IMR-90 (cell line): ENCODE results near the gene CPLX1. TPM values are rescaled to one million over a fixed set of nuclear protein-coding genes. Genes with fewer than 3 reads are reported as not detected.

Experiments
- ATAC-seq: fragments of 200-7000 bp; cut with Tn5 transposase; 2 replicates; pipeline ENCODE4 v1.9.1; 2020; ENCODE audit warnings: low read depth, mild to moderate bottlenecking, moderate library complexity
- BruUV-seq: library from RNA; stranded (reverse); fragments of 400-500 nt; replicated peaks from 2 replicates; lab custom pipeline; 2021; lab: Mats Ljungman, UMichigan
- CTCF ChIA-PET: fragments of 300-600 bp; formaldehyde crosslinking; extraction: SDS; loops from one replicate; lab custom pipeline; 2021; ENCODE audit warnings: antibody characterized with exemption; lab: Yijun Ruan, JAX
- POLR2A ChIA-PET: fragments of 300-600 bp; sonication (Branson Sonifier 250); formaldehyde crosslinking; loops from one replicate; lab custom pipeline; 2022; ENCODE audit warnings: antibody characterized with exemption; ENCODE audit not compliant: unreplicated experiment; lab: Charles Lee
- DNase-seq: peaks from one replicate; pipeline ENCODE4 v3.0.0; 2013
- H2AFZ ChIP-seq: replicated peaks from 2 replicates; pipeline ENCODE3; 2013; ENCODE audit warnings: low read length, mild to moderate bottlenecking; ENCODE audit not compliant: poor library complexity
- H2AK5ac ChIP-seq: 2 replicates; pipeline ENCODE4 v1.6.1; 2013; ENCODE audit warnings: low read depth, low read length, inconsistent platforms
- H2AK9ac ChIP-seq: replicated peaks from 2 replicates; pipeline ENCODE3; 2013; ENCODE audit warnings: mild to moderate bottlenecking, low read depth, low read length, moderate library complexity; ENCODE audit not compliant: poor library complexity
- H2BK120ac ChIP-seq: 2 replicates; pipeline ENCODE4 v1.6.1; 2013; ENCODE audit warnings: low read depth, low read length, inconsistent platforms
- H2BK15ac ChIP-seq: 3 replicates; pipeline ENCODE4 v1.6.1; 2013; ENCODE audit warnings: low read depth, low read length, inconsistent platforms
- H2BK20ac ChIP-seq: 2 replicates; pipeline ENCODE4 v1.6.1; 2013; ENCODE audit warnings: low read depth, mild to moderate bottlenecking, inconsistent platforms, low read length, moderate library complexity
- H2BK5ac ChIP-seq: 2 replicates; pipeline ENCODE4 v1.6.1; 2013; ENCODE audit warnings: mild to moderate bottlenecking, low read depth, low read length, inconsistent platforms; ENCODE audit not compliant: poor library complexity, severe bottlenecking
- H3K14ac ChIP-seq: replicated peaks from 2 replicates; pipeline ENCODE4 v1.6.1; 2013; ENCODE audit warnings: low read depth, low read length, inconsistent platforms
- H3K18ac ChIP-seq: 2 replicates; pipeline ENCODE4 v1.6.1; 2013; ENCODE audit warnings: low read depth, low read length, control low read depth
- H3K23ac ChIP-seq: 2 replicates; pipeline ENCODE4 v1.6.1; 2013; ENCODE audit warnings: low read depth, low read length, inconsistent platforms
- H3K27ac ChIP-seq: 2 replicates; pipeline ENCODE4 v1.5.1; 2013; ENCODE audit warnings: mild to moderate bottlenecking, control low read depth, low read length; ENCODE audit not compliant: insufficient read depth
- H3K27me3 ChIP-seq: 2 replicates; pipeline ENCODE4 v1.6.1; 2013; ENCODE audit warnings: low read length; ENCODE audit not compliant: control insufficient read depth, insufficient read depth
- H3K36me3 ChIP-seq: 2 replicates; pipeline ENCODE4 v1.6.1; 2013; ENCODE audit warnings: low read length, mixed read lengths; ENCODE audit not compliant: control insufficient read depth, insufficient read depth
- H3K4ac ChIP-seq: 2 replicates; pipeline ENCODE4 v1.6.1; 2013; ENCODE audit warnings: low read depth, low read length, inconsistent platforms
- H3K4me1 ChIP-seq: 2 replicates; pipeline ENCODE4 v1.6.1; 2013; ENCODE audit warnings: low read length, mixed read lengths; ENCODE audit not compliant: control insufficient read depth, insufficient read depth
- H3K4me2 ChIP-seq: 2 replicates; pipeline ENCODE4 v1.6.1; 2013; ENCODE audit warnings: low read depth, mild to moderate bottlenecking, control low read depth, low read length, moderate library complexity
- H3K4me3 ChIP-seq: 2 replicates; pipeline ENCODE4 v1.5.1; 2013; ENCODE audit warnings: low read depth, mild to moderate bottlenecking, control low read depth, low read length, moderate library complexity; ENCODE audit not compliant: insufficient read depth
- H3K56ac ChIP-seq: 2 replicates; pipeline ENCODE4 v1.6.1; 2013; ENCODE audit warnings: low read length, inconsistent platforms; ENCODE audit not compliant: insufficient read depth; ENCODE audit errors: extremely low read depth
- H3K79me1 ChIP-seq, 2 experiments: 2 replicates each; pipeline ENCODE4 v1.6.1; 2013; ENCODE audit warnings: low read length in 2 of 2, inconsistent platforms in 1 of 2, low read depth in 1 of 2
- H3K9ac ChIP-seq: 2 replicates; pipeline ENCODE4 v1.6.1; 2013; ENCODE audit warnings: low read depth, low read length, control low read depth
- H3K9me1 ChIP-seq: 2 replicates; pipeline ENCODE4 v1.6.1; 2013; ENCODE audit warnings: low read length, inconsistent platforms; ENCODE audit not compliant: insufficient read depth
- H3K9me3 ChIP-seq: 2 replicates; pipeline ENCODE4 v1.6.1; 2013; ENCODE audit warnings: low read length; ENCODE audit not compliant: control insufficient read depth, insufficient read depth
- H4K20me1 ChIP-seq: 2 replicates; pipeline ENCODE4 v1.6.1; 2013; ENCODE audit warnings: low read length, inconsistent platforms; ENCODE audit not compliant: insufficient read depth
- H4K5ac ChIP-seq: 2 replicates; pipeline ENCODE4 v1.6.1; 2013; ENCODE audit warnings: mild to moderate bottlenecking, low read depth, low read length, control low read depth
- H4K8ac ChIP-seq, 2 experiments: 2 replicates each; pipeline ENCODE4 v1.6.1; 2013; ENCODE audit warnings: low read depth in 2 of 2, low read length in 2 of 2, control low read depth in 1 of 2, inconsistent platforms in 1 of 2
- H4K91ac ChIP-seq: 2 replicates; pipeline ENCODE4 v1.6.1; 2013; ENCODE audit warnings: low read depth, low read length, inconsistent platforms; ENCODE audit not compliant: insufficient read depth
- CEBPB ChIP-seq: IDR thresholded peaks from 2 replicates; pipeline ENCODE4 v1.6.1; 2012; ENCODE audit warnings: low read depth, low read length, improper control_type of control experiment
- CHD1 ChIP-seq: IDR thresholded peaks from 2 replicates; pipeline ENCODE4 v1.6.1; 2012; ENCODE audit warnings: low read depth, low read length, improper control_type of control experiment
- FOS ChIP-seq: fragments of 150-350 bp; IDR thresholded peaks from 2 replicates; pipeline ENCODE4 v1.6.1; 2016; ENCODE audit warnings: low read depth, low read length
- MAFK ChIP-seq: IDR thresholded peaks from 2 replicates; pipeline ENCODE4 v1.6.1; 2012; ENCODE audit warnings: low read depth, low read length, improper control_type of control experiment
- MAZ ChIP-seq: IDR thresholded peaks from 2 replicates; pipeline ENCODE4 v1.6.1; 2012; ENCODE audit warnings: low read depth, mild to moderate bottlenecking, low read length, improper control_type of control experiment, moderate library complexity, borderline replicate concordance
- MXI1 ChIP-seq: IDR thresholded peaks from 2 replicates; pipeline ENCODE4 v1.6.1; 2012; ENCODE audit warnings: low read depth, mild to moderate bottlenecking, low read length, moderate library complexity, borderline replicate concordance
- NFE2L2 ChIP-seq: fragments of 150-350 bp; IDR thresholded peaks from 2 replicates; pipeline ENCODE4 v1.6.1; 2016; ENCODE audit warnings: low read depth, mild to moderate bottlenecking, low read length
- POLR2A ChIP-seq: IDR thresholded peaks from 2 replicates; pipeline ENCODE4 v1.6.1; 2012; ENCODE audit warnings: mild to moderate bottlenecking, low read depth, low read length
- RAD21 ChIP-seq: IDR thresholded peaks from 2 replicates; pipeline ENCODE4 v1.6.1; 2012; ENCODE audit warnings: low read length, improper control_type of control experiment
- RCOR1 ChIP-seq: IDR thresholded peaks from 2 replicates; pipeline ENCODE4 v1.6.1; 2012; ENCODE audit warnings: mild to moderate bottlenecking, low read length, improper control_type of control experiment; ENCODE audit not compliant: insufficient replicate concordance
- RFX5 ChIP-seq: IDR thresholded peaks from 2 replicates; pipeline ENCODE4 v1.8.0; 2012; ENCODE audit warnings: low read depth, mild to moderate bottlenecking, low read length, moderate library complexity
- SMC3 ChIP-seq: fragments of 150-350 bp; IDR thresholded peaks from 2 replicates; pipeline ENCODE4 v1.6.1; 2016; ENCODE audit warnings: low read depth, mild to moderate bottlenecking, antibody characterized with exemption, low read length, moderate library complexity
- WGBS, 2 experiments: methylation state at CpG; one replicate each; pipeline versions ENCODE4 v1.1.5 to v1.1.7; 2013; ENCODE audit warnings: missing lambda C conversion rate in 2 of 2; ENCODE audit not compliant: insufficient read length in 1 of 2; ENCODE audit errors: extremely low coverage in 2 of 2; 5-methylcytosine and 5-hydroxymethylcytosine counted together
- dilution Hi-C: fragments of 300-500 bp; cut with HindIII; formaldehyde crosslinking; loops from one replicate; pipeline ENCODE4 v1.14.3; 2018; ENCODE audit warnings: low sequenced_read_pairs; ENCODE audit not compliant: unreplicated experiment
- in situ Hi-C: fragments of 300-500 bp; cut with MboI; formaldehyde crosslinking; loops from 3 replicates; pipeline ENCODE4 v1.14.3; 2019; ENCODE audit warnings: low sequenced_read_pairs, inconsistent platforms, mixed read lengths
- intact Hi-C: fragments of 100-400 bp; cut with micrococcal nuclease; formaldehyde crosslinking; loops from 2 replicates; pipeline ENCODE4 v1.10.0; 2022
- polyA plus RNA-seq, 3 experiments: library from polyadenylated mRNA; depleted of rRNA; stranded (reverse); fragments of >200 nt; gene quantifications; 2 replicates each; pipeline ENCODE4 v1.2.3, GENCODE V29; 2012; ENCODE audit warnings: low replicate concordance in 1 of 3
- total RNA-seq: library from RNA; depleted of rRNA; stranded (reverse); fragments of >200 nt; gene quantifications from 2 replicates; pipeline ENCODE4 v1.2.3, GENCODE V29; 2012
- TF ChIP-seq, protein P1 (sequence below): conservative IDR thresholded peaks from 2 replicates; pipeline ENCODE4 v1.5.1; 2012; ENCODE audit warnings: mild to moderate bottlenecking, low read depth, low read length, improper control_type of control experiment
- TF ChIP-seq, protein P2 (sequence below): fragments of 150-350 bp; IDR thresholded peaks from 2 replicates; pipeline ENCODE4 v1.6.1; 2016; ENCODE audit warnings: low read depth, mild to moderate bottlenecking, low read length, moderate library complexity, borderline replicate concordance

CPLX1 gene
- total and polyA plus RNA-seq, 2 of the 4 experiments (the other 2 are of a cell fraction), result 0.05 TPM; not detected in 1

DNA sequence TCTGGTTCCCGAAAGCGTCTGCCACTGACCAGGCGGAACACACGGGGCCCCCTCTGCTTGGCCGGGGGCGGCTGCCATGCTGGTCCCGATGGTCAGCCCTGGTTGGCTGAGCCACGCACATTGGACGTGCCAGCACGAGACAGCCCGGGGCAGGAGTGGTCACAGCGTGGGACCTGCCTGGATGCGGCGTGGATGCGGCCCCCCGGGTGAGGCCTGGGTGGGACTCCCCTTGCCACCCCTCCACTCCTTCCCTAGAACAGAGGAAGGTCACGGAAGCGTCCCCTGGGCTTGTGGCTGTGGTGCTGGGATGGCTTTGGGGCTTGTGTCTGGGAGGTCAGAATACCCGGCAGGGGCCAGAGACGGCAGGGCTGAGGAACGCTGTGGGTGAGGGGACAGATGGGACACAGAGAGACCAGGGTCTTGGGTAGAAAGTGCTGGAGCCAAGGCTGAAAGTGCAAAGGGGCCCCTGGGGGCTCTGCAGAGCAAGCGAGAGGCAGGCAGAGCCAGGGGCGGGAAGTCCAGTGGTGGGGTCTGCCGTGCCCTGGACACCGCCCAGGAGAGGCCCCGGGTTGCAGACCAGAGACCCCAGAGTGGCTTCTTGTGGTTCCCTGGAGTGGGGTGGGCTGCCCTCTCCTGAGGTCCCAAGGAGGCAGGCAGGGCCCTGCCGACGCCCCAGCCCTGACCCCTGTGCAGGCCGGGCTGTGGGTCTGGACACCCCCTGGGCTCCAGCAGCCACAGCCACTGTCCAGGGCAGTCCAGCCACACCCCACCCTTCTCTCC, 8.6 kb upstream of the CPLX1 start:
- Histone ChIP-seq H3K23ac (no peak overlapping the region), H3K27me3 (peaks cover 17% of the 10 kb centered on the region), H2BK120ac (no peak overlapping the region), H3K4me2 (no peak overlapping the region), H3K18ac (no peak overlapping the region), H3K56ac (no peak overlapping the region), H4K20me1 (no peaks in the 10 kb centered on the region), H2BK20ac (no peak overlapping the region), H3K27ac (no peak overlapping the region), H2AK9ac (no peak overlapping the region), H3K14ac (no peak overlapping the region), H4K8ac (no peak overlapping the region), H3K9me1 (no peaks in the 10 kb centered on the region), H3K4me3 (no peak overlapping the region), H3K4me1 (no peaks in the 10 kb centered on the region), H3K9ac (no peak overlapping the region), H4K91ac (no peak overlapping the region), H2AK5ac (no peak overlapping the region), H2BK15ac (no peak overlapping the region), H3K4ac (no peak overlapping the region), H2AFZ (no peak overlapping the region), H3K36me3 (no peaks in the 10 kb centered on the region), H2BK5ac (no peak overlapping the region), H3K79me1 (no peaks in the 10 kb centered on the region), H3K9me3 (peaks cover 13% of the 10 kb centered on the region), H4K5ac (no peak overlapping the region)
- ChIA-PET POLR2A (no interaction called here), CTCF (no interaction called here)
- DNase-seq (no peak), ATAC-seq (no peak)
- dilution Hi-C loops, result no loop called here
- BruUV-seq, result no TSS peak
- in situ Hi-C loops, result no loop called here
- TF ChIP-seq, protein P1, sequence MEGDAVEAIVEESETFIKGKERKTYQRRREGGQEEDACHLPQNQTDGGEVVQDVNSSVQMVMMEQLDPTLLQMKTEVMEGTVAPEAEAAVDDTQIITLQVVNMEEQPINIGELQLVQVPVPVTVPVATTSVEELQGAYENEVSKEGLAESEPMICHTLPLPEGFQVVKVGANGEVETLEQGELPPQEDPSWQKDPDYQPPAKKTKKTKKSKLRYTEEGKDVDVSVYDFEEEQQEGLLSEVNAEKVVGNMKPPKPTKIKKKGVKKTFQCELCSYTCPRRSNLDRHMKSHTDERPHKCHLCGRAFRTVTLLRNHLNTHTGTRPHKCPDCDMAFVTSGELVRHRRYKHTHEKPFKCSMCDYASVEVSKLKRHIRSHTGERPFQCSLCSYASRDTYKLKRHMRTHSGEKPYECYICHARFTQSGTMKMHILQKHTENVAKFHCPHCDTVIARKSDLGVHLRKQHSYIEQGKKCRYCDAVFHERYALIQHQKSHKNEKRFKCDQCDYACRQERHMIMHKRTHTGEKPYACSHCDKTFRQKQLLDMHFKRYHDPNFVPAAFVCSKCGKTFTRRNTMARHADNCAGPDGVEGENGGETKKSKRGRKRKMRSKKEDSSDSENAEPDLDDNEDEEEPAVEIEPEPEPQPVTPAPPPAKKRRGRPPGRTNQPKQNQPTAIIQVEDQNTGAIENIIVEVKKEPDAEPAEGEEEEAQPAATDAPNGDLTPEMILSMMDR, result no peak
- no peak for TF ChIP-seq NFE2L2
- no peak for TF ChIP-seq POLR2A
- TF ChIP-seq CHD1, result no peak
- TF ChIP-seq MAFK, result no peak
- no peak for TF ChIP-seq RCOR1
- no peak for TF ChIP-seq RAD21
- no peak for TF ChIP-seq MAZ
- TF ChIP-seq, protein P2, sequence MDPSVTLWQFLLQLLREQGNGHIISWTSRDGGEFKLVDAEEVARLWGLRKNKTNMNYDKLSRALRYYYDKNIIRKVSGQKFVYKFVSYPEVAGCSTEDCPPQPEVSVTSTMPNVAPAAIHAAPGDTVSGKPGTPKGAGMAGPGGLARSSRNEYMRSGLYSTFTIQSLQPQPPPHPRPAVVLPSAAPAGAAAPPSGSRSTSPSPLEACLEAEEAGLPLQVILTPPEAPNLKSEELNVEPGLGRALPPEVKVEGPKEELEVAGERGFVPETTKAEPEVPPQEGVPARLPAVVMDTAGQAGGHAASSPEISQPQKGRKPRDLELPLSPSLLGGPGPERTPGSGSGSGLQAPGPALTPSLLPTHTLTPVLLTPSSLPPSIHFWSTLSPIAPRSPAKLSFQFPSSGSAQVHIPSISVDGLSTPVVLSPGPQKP, result no peak
- no peak for TF ChIP-seq RFX5
- TF ChIP-seq FOS, result no peak
- no peak for TF ChIP-seq MXI1
- TF ChIP-seq CEBPB, result no peak
- TF ChIP-seq SMC3, result no peak
- intact Hi-C loops, result no loop called here
- 67% methylated on average over 15 of the region's 29 CpGs; no CpG with 5 or more reads in 1 of the 2 experiments for WGBS, 2 experiments
